CD4-positive, alpha-beta T cell (primary cell): ENCODE results near the gene MICAL3. TPM values are rescaled to one million over a fixed set of nuclear protein-coding genes. Genes with fewer than 3 reads are reported as not detected.

Experiments
- ATAC-seq: fragments of 200-7000 bp; cut with Tn5 transposase; one replicate; pipeline ENCODE4 v1.10.0; 2022; ENCODE audit warnings: mild to moderate bottlenecking; ENCODE audit not compliant: poor library complexity
- CTCF ChIA-PET: fragments of 350-600 bp; sonication (Branson Sonifier 250); formaldehyde crosslinking; loops from one replicate; lab custom pipeline; 2021; ENCODE audit warnings: antibody characterized with exemption, inconsistent platforms; lab: Charles Lee
- POLR2A ChIA-PET: fragments of 350-600 bp; sonication (Branson Sonifier 250); formaldehyde crosslinking; loops from one replicate; lab custom pipeline; 2021; ENCODE audit warnings: antibody characterized with exemption, inconsistent platforms; lab: Charles Lee
- DNase-seq, 14 experiments: peaks; one replicate each; pipeline ENCODE4 v3.0.0-alpha.2; 2013 to 2020; ENCODE audit warnings: mixed read lengths in 2 of 14
- H3K27ac ChIP-seq, 2 donors: one replicate each; pipeline versions ENCODE4 v1.5.1 to v1.7.0; 2013; ENCODE audit warnings: low read length in 2 of 2, low read depth in 1 of 2, mild to moderate bottlenecking in 1 of 2
- H3K27me3 ChIP-seq, 2 experiments: 1 replicate in 1 of 2; 2 replicates in 1 of 2; pipeline versions ENCODE4 v1.6.1 to v1.7.0; 2013; ENCODE audit warnings: low read length in 2 of 2, control low read depth in 1 of 2, mild to moderate bottlenecking in 1 of 2, moderate library complexity in 1 of 2; ENCODE audit not compliant: insufficient read depth in 2 of 2, control insufficient read depth in 1 of 2
- H3K36me3 ChIP-seq: one replicate; pipeline ENCODE4 v1.6.1; 2013; ENCODE audit warnings: low read length, control low read depth; ENCODE audit not compliant: insufficient read depth
- H3K4me1 ChIP-seq: one replicate; pipeline ENCODE4 v1.6.1; 2013; ENCODE audit warnings: low read length, control low read depth; ENCODE audit not compliant: insufficient read depth
- H3K4me3 ChIP-seq: one replicate; pipeline ENCODE4 v1.5.1; 2013; ENCODE audit warnings: mild to moderate bottlenecking, low read length, moderate library complexity
- H3K9me3 ChIP-seq, 2 experiments: 1 replicate in 1 of 2; 2 replicates in 1 of 2; pipeline versions ENCODE4 v1.6.1 to v1.7.0; 2013; ENCODE audit warnings: low read length in 2 of 2, mild to moderate bottlenecking in 2 of 2, control low read depth in 1 of 2, moderate library complexity in 1 of 2; ENCODE audit not compliant: control insufficient read depth in 1 of 2, insufficient read depth in 1 of 2
- H3K27ac Mint-ChIP-seq: one replicate; pipeline ENCODE4 v1.8.0; 2020; ENCODE audit warnings: mixed read lengths
- H3K27me3 Mint-ChIP-seq: one replicate; pipeline ENCODE4 v1.8.0; 2021; ENCODE audit warnings: mixed read lengths
- H3K36me3 Mint-ChIP-seq: one replicate; pipeline ENCODE4 v1.8.0; 2021; ENCODE audit warnings: low read depth, mixed read lengths
- H3K4me1 Mint-ChIP-seq: one replicate; pipeline ENCODE4 v1.8.0; 2021; ENCODE audit warnings: low read depth, mixed read lengths
- H3K4me3 Mint-ChIP-seq: one replicate; pipeline ENCODE4 v1.8.0; 2020; ENCODE audit warnings: mild to moderate bottlenecking, mixed read lengths
- H3K9me3 Mint-ChIP-seq: one replicate; pipeline ENCODE4 v1.8.0; 2020; ENCODE audit warnings: mixed read lengths
- CTCF ChIP-seq: fragments of 200-600 bp; IDR thresholded peaks from one replicate; pipeline ENCODE4 v1.8.0; 2022; ENCODE audit warnings: antibody characterized with exemption, mild to moderate bottlenecking
- intact Hi-C, 2 experiments: fragments of 100-400 bp; cut with DNase I in 1 of 2; cut with micrococcal nuclease in 1 of 2; formaldehyde crosslinking; loops; one replicate each; pipeline versions ENCODE4 v1.15.1 to v1.9.0; 2023 to 2025; cut with DNase I, micrococcal nuclease
- total RNA-seq, 174 experiments: library from RNA in 2 of 174; stranded (reverse) in 2 of 174; gene quantifications; one replicate each; pipeline ENCODE4 v1.2.3 and lab custom pipeline; 2021 to 2026

MICAL3 gene
- total RNA-seq, 2 experiments from 2014 or later: 9.4 to 9.9 TPM

- Histone ChIP-seq H3K9me3 (no peaks in the 10 kb centered on the region), H3K4me3 (no peak overlapping the region), H3K4me1 (no peaks in the 10 kb centered on the region), H3K36me3 (no peaks in the 10 kb centered on the region), H3K27me3 (peaks cover 0 to 3% of the 10 kb centered on the region in 2 experiments), H3K27ac (no peak overlapping the region)
- Mint-ChIP-seq H3K27me3 (peaks cover 3% of the 10 kb centered on the region), H3K27ac (no peak overlapping the region), H3K36me3 (no peaks in the 10 kb centered on the region), H3K9me3 (no peaks in the 10 kb centered on the region), H3K4me3 (no peak overlapping the region), H3K4me1 (no peaks in the 10 kb centered on the region)
- intact Hi-C loops: no loop called here
- no peak for ATAC-seq
- TF ChIP-seq CTCF: no peak
- no peak for DNase-seq
- POLR2A ChIA-PET: no interaction called here
- CTCF ChIA-PET: no interaction called here
These were observed 9.7 kb upstream of the MICAL3 start for GRCh38 chr22:18034076-18034475.

- ChIA-PET CTCF (no interaction called here), POLR2A (no interaction called here)
- no peaks in the 10 kb centered on the region for H3K9me3 ChIP-seq
- Mint-ChIP-seq H3K4me1 (no peaks in the 10 kb centered on the region), H3K27me3 (peaks cover 5% of the 10 kb centered on the region), H3K36me3 (no peaks in the 10 kb centered on the region), H3K9me3 (no peaks in the 10 kb centered on the region), H3K4me3 (no peak overlapping the region), H3K27ac (no peak overlapping the region)
- H3K27me3 ChIP-seq: peaks cover under 1 to 3% of the 10 kb centered on the region in 2 experiments
- intact Hi-C loops: no loop called here
- no peaks in the 10 kb centered on the region for H3K4me1 ChIP-seq
- no peaks in the 10 kb centered on the region for H3K36me3 ChIP-seq
- no peak overlapping the region for H3K4me3 ChIP-seq
- ATAC-seq (no peak), DNase-seq (no peak)
- H3K27ac ChIP-seq: no peak overlapping the region
- no peak for TF ChIP-seq CTCF
These were observed 9.0 kb upstream of the MICAL3 start for GRCh38 chr22:18033204-18033998.

- Histone ChIP-seq H3K4me1 (no peaks in the 10 kb centered on the region), H3K4me3 (no peak overlapping the region), H3K27ac (no peak overlapping the region), H3K27me3 (peaks cover 3 to 4% of the 10 kb centered on the region in 2 experiments), H3K36me3 (no peaks in the 10 kb centered on the region), H3K9me3 (no peaks in the 10 kb centered on the region)
- intact Hi-C loops: no loop called here
- Mint-ChIP-seq H3K27ac (no peak overlapping the region), H3K4me3 (no peak overlapping the region), H3K4me1 (no peaks in the 10 kb centered on the region), H3K27me3 (peaks cover 11% of the 10 kb centered on the region), H3K9me3 (no peaks in the 10 kb centered on the region), H3K36me3 (no peaks in the 10 kb centered on the region)
- ChIA-PET POLR2A (no interaction called here), CTCF (no interaction called here)
- no peak for DNase-seq
- no peak for ATAC-seq
- TF ChIP-seq CTCF: no peak
These were observed 8.2 kb upstream of the MICAL3 start for GRCh38 chr22:18032455-18033101.
